ENCODE measurements around the gene PPP3R1. TPM values are rescaled to one million over a fixed set of nuclear protein-coding genes. Genes with fewer than 3 reads are reported as not detected.

Gene PPP3R1
- total and polyA plus RNA-seq, 9 of the 15 experiments (the other 6 are each of a cell fraction or from before 2014, with no cell fraction given), result 3.7 to 70.0 (median 24.8) TPM

DNA sequence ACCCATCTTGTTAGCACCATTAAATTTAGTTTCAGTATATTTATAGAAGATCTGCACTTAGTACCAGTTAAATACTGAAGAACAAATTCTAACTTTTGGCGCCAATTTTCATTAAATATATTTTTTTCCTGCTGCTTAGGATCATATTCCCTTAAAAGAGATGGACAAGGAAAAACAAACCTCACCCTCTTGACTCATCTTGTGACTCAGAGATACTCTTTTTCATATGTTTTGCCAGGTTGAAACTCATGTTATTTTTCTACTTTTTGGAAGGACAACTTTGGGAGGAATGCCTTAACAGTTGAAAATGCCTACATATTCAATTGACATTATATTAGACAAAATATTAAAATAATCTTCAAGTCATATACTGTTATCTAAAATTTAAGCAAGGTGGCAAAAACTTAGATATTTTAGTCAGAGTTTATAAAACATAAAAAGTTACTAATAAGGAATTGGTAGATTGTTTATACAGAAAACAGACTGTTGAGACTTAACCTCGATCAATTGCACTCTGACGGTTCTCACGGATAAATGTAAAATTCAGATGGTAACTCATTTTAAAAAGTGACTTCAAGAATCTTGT lies 58.5 kb downstream of the PPP3R1 start:
- H3K4me1 ChIP-seq (replicated peaks in 1 of 2; ENCODE audit: control insufficient read depth in 2 of 2, insufficient read depth in 2 of 2, low read length in 2 of 2), result peaks cover 5 to 32% of the 10 kb centered on the region in 2 experiments
- H3K4me2 ChIP-seq (ENCODE audit: insufficient read depth, low read length), result peak overlapping the region; percentile 38; the same call in 1 of the 2 replicates
- H3K9ac ChIP-seq (ENCODE audit: insufficient read depth in 1 of 2, low read depth in 2 of 2, low read length in 2 of 2), result peak overlapping the region in 1 of 2 experiments; percentile 1; a peak in 1 of 4 replicates
- ATAC-seq, result no peak
- no peaks in the 10 kb centered on the region for H3K27me3 ChIP-seq (ENCODE audit: control insufficient read depth in 2 of 2, insufficient read depth in 2 of 2, low read length in 2 of 2)
- no peak overlapping the region for H2AFZ ChIP-seq (ENCODE audit: low read depth, low read length)
- peak in 1 of 4 experiments; percentile 16 for DNase-seq (ENCODE audit: extremely low read depth in 1 of 4, low spot score in 3 of 4)
- H3K9me3 ChIP-seq (replicated peaks; ENCODE audit: control insufficient read depth, insufficient read depth, low read depth, low read length), result no peaks in the 10 kb centered on the region
- CTCF ChIA-PET (ENCODE audit: low intra/inter-chr PET ratio), result no interaction called here
- POLR2A ChIA-PET, result interaction anchor here (0.6 kb wide), 1 partner anchor 236 kb away, joined by 3 read pairs; no protein-coding TSS in a partner anchor
- peak overlapping the region; percentile 64 for H3K27ac ChIP-seq (ENCODE audit: extremely low read depth, low read depth, low read length)
- H3K4me3 ChIP-seq, result no peak overlapping the region
- in situ Hi-C loops (cut with MboI), result no loop called here
- no TSS peak for BruUV-seq (replicated peaks)
- no peaks in the 10 kb centered on the region for H3K9me1 ChIP-seq (ENCODE audit: control insufficient read depth, insufficient read depth, low read length)
- peaks cover 97% of the 10 kb centered on the region for H3K79me2 ChIP-seq (ENCODE audit: control insufficient read depth, insufficient read depth, low read length)
- peaks cover 5% of the 10 kb centered on the region for H3K36me3 ChIP-seq (ENCODE audit: control insufficient read depth, insufficient read depth, low read length)
- FAIRE-seq, result no peak
- 60% methylated on average over 4 of the region's 4 CpGs for WGBS (ENCODE audit: insufficient coverage, low coverage, missing lambda C conversion rate)
- intact Hi-C loops (cut with micrococcal nuclease), result no loop called here
- H4K20me1 ChIP-seq (replicated peaks; ENCODE audit: control insufficient read depth, insufficient read depth, low read length), result no peaks in the 10 kb centered on the region
- TF ChIP-seq CBX3 (IDR thresholded peaks at IDR 0.05; ENCODE audit: borderline replicate concordance in 1 of 2, low read length in 2 of 2), result no peak
- TF ChIP-seq, protein P1, sequence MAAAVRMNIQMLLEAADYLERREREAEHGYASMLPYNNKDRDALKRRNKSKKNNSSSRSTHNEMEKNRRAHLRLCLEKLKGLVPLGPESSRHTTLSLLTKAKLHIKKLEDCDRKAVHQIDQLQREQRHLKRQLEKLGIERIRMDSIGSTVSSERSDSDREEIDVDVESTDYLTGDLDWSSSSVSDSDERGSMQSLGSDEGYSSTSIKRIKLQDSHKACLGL (CRISPR knock-in tag; IDR thresholded peaks at IDR 0.05; ENCODE audit: borderline replicate concordance, poor library complexity, severe bottlenecking), result no peak
- no peak for TF ChIP-seq RCOR1 (IDR thresholded peaks at IDR 0.05; ENCODE audit: borderline replicate concordance in 1 of 2, low read depth in 2 of 2, low read length in 2 of 2)
- no peak for TF ChIP-seq STAT5A (IDR thresholded peaks at IDR 0.05; ENCODE audit: borderline replicate concordance, low read length)
- no peak for TF ChIP-seq HEY1 (CRISPR knock-in tag; IDR thresholded peaks at IDR 0.05; ENCODE audit: borderline replicate concordance)
- no peak for TF ChIP-seq U2AF2 (optimal IDR thresholded peaks at IDR 0.05; ENCODE audit: low read depth, low read length)
- no peak for TF ChIP-seq NR4A1 (CRISPR knock-in tag; IDR thresholded peaks at IDR 0.05)
- TF ChIP-seq NR4A1 (tag; IDR thresholded peaks at IDR 0.05), result no peak
- TF ChIP-seq KLF10 (CRISPR knock-in tag; IDR thresholded peaks at IDR 0.05), result no peak
- 0 out of 2 replicates have a peak, but pooled peaks have one; percentile 11 for TF ChIP-seq JUND (IDR thresholded peaks at IDR 0.05; ENCODE audit: borderline replicate concordance, low read depth, low read length)
- no peak for TF ChIP-seq JUND (tag; IDR thresholded peaks at IDR 0.05; ENCODE audit: borderline replicate concordance, low read depth, low read length)
- no peak for TF ChIP-seq CHD1 (IDR thresholded peaks at IDR 0.05; ENCODE audit: low read length)
- TF ChIP-seq HNRNPLL (IDR thresholded peaks at IDR 0.05; ENCODE audit: low read depth, low read length, poor library complexity, severe bottlenecking), result no peak
- TF ChIP-seq DACH1 (IDR thresholded peaks at IDR 0.05; ENCODE audit: partially characterized antibody), result no peak
- TF ChIP-seq, protein P2, sequence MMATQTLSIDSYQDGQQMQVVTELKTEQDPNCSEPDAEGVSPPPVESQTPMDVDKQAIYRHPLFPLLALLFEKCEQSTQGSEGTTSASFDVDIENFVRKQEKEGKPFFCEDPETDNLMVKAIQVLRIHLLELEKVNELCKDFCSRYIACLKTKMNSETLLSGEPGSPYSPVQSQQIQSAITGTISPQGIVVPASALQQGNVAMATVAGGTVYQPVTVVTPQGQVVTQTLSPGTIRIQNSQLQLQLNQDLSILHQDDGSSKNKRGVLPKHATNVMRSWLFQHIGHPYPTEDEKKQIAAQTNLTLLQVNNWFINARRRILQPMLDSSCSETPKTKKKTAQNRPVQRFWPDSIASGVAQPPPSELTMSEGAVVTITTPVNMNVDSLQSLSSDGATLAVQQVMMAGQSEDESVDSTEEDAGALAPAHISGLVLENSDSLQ (IDR thresholded peaks at IDR 0.05), result no peak
- TF ChIP-seq ZNF316 (IDR thresholded peaks at IDR 0.05), result peak; percentile 57
- peak; percentile 92 for TF ChIP-seq FOSL1 (tag; conservative IDR thresholded peaks at IDR 0.05)
- TF ChIP-seq, protein P3, sequence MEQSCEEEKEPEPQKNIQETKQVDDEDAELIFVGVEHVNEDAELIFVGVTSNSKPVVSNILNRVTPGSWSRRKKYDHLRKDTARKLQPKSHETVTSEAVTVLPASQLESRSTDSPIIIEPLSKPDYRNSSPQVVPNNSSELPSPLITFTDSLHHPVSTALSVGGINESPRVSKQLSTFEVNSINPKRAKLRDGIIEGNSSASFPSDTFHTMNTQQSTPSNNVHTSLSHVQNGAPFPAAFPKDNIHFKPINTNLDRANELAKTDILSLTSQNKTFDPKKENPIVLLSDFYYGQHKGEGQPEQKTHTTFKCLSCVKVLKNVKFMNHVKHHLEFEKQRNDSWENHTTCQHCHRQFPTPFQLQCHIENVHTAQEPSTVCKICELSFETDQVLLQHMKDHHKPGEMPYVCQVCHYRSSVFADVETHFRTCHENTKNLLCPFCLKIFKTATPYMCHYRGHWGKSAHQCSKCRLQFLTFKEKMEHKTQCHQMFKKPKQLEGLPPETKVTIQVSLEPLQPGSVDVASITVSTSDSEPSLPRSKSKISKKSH (CRISPR knock-in tag; IDR thresholded peaks at IDR 0.05), result no peak
- no peak for TF ChIP-seq HDGF (IDR thresholded peaks at IDR 0.05)
- TF ChIP-seq POLR2H (tag; IDR thresholded peaks at IDR 0.05; ENCODE audit: low read depth), result peak; percentile 34; the same call in 1 of the 2 replicates

Data from K562 (cell line).